ENCODE data around the gene HGS.

Gene HGS

DNA sequence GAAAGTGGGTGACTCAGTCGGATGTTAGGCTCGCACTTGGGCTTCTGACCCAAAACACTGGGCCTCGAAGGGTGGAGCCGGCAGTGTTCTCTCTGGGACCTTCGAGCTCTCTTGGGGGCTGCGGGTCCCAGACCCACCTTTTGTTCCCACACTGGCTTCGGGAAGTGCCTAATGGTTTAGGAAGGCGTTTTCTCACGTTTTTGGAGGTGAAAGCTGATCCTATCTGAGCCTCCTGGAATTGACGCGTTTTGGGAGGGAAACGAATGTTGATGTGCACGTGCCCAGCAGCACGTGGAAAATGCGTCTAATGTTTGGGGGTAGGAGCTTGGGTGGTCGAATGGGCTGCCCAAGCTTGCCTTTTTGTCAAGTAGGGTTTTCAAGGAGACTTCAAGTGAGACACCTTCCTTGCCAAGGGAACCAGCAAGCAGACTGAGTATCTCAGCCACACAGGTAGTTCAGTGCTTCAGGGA lies 666 bp downstream of the HGS start:
- DNase-seq (ENCODE audit: low spot score) = peak; percentile 94

DNA sequence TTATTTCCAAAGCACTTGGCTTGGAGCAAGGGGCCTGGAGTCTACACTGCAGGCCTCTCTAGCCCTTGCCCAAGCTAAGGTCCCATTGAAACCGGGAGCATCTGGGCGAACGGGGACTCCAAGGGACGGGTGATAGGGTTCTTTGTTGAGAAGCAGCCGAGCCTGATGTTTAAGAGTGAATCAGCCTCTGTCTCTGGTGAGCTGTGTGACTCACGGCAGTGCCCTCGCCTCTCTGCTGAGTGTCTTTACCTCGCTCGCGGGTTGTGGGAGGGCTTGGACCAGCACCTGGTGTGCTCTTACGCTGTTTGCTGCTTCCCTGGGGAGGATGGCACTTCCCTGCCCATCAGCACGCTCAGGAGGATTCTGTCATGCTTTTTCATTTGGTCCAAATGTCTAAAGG lies 1.3 kb downstream of the HGS start:
- peak; percentile 74 for DNase-seq (ENCODE audit: low spot score)

DNA sequence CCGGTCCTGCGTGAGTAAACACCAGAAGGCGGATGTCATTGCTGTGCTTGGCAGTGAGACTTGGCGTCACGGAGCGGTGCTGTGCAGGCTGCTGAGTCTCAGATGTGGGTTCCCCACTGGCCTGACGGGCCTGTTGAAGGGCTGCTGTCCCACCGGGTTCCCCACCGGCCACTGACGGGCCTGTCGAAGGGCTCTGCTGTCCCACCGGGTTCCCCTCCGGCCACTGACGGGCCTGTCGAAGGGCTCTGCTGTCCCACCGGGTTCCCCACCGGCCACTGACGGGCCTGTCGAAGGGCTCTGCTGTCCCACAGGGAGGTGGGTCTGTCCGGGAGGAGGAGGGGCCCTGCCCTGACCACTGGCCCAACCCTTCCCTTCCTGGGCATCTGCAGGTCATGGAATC lies 2.8 kb downstream of the HGS start:
- no peak for DNase-seq (ENCODE audit: low spot score)

DNA sequence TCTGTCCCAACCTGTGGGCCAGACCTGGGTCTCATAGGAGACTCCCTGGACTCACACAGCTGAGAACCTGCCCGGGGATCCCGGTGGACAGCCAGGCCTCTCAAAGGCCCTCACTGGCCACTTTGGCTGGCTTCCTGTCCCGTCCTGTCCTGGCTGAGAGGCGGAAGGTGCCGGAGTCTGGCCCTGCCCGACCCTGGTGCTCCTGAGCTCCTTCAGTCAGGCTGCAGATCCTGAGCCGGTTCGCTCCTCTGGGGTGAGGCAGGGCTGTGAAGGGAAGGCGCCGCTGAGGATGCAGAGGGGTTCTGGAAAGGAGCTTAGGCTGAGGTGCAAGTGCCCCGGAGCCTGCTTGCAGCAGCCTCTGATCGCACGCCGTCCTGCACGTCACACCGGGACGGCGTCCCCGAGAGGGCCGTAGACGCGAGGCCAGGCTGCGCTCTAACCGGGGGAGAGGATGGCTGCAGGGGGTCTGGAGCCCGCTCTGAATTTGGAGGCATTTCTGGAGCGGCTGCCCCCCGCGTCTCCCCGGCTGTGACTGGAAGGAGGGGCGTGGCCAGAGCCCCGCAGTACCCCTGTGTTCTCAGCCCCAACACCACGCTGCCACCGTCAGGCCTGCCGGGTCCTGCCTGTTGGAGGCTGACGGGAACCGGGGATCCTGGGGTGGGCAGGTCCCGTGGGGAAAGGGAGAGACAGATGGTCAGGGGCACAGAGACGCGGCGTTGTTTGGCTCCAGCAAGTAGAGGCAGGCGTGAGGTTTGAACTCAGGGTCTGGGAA lies 4.1 kb downstream of the HGS start:
- no peak for DNase-seq (ENCODE audit: low spot score)

DNA sequence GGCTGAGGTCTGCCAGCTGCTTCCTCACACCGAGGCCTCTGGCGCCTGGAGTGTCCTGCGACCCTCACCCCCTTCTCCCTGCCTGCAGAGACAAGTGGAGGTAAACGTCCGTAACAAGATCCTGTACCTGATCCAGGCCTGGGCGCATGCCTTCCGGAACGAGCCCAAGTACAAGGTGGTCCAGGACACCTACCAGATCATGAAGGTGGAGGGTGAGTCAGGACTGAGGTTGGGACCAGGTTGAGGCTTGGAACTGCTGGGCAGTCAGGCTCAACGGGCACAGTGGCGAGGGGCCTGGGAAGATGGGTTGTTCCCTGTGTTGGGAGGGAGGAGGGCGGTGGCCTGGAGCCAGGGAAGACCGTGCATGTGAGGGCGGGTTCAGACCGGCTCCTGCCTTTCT lies 4.8 kb downstream of the HGS start:
- DNase-seq (ENCODE audit: low spot score) = no peak

DNA sequence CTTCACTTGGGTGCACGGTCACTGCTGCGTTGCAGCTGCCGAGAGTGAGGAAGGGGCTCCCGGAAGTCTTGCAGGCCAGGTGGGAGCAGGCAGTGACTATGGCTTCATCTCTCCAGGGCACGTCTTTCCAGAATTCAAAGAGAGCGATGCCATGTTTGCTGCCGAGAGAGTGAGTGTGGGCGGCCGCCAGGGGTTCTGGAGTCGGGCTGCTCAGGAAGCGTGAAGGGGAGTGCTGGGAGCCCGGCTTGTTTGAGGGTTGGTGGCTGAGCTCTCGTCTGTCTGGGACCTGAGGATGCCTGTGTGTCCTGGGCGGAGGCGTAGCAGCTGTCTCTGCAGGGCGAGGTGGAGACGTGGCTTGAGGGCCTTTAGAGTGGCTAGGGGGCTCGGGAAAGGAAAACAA lies 6.3 kb downstream of the HGS start:
- no peak for DNase-seq (ENCODE audit: low spot score)

DNA sequence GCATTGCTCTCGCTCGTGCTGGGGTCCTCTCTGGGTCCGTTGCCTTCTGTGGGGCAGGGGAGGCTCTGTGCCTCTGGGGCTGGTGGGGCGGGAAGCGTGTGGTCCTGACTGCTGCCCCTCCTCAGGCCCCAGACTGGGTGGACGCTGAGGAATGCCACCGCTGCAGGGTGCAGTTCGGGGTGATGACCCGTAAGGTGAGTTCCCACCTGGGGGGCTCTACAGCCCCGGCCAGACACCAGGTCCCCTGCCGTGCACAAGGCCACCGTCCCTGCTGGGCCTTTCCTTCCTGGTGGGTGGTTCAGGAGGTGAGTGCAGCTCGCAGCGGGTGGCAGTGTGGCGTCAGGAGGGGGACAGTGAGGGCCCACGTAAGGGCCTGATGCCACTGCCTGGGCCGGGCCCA lies 6.7 kb downstream of the HGS start:
- DNase-seq (ENCODE audit: low spot score) = no peak

DNA sequence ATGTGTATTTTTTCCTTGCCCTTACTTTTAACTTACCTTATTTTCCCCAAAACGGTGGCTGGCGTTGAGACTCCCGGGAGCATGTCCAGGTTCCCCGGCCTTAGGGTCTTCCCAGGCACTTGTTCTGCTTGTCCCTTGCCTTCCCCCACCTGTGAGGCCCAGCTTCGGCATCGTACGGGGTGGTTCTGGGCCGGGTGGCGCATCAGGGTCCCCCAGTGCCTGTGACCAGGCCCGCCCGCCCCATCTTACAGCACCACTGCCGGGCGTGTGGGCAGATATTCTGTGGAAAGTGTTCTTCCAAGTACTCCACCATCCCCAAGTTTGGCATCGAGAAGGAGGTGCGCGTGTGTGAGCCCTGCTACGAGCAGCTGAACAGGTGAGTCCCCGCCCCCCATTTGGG lies 7.4 kb downstream of the HGS start:
- no peak for DNase-seq (ENCODE audit: low spot score)

DNA sequence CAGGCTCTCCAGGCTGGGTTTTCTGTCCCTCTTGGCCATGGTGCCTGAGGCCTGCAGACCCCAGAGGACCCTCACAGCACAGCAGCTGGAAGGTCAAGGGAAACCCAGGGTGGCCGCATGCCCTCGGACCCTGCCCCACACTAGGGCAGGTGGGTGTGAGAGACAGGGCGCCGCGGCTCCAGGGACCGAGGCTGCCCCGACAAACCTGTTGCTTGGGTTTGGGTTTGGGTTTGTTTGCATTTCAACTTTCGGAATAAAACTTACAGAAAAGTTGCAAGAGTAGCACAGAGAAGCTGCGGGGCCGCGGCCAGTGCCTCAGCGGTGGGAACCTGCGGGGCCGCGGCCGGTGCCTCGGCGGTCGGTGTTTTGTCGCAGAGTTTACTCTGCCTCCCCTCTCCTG lies 7.8 kb downstream of the HGS start:
- no peak for DNase-seq (ENCODE audit: low spot score)

DNA sequence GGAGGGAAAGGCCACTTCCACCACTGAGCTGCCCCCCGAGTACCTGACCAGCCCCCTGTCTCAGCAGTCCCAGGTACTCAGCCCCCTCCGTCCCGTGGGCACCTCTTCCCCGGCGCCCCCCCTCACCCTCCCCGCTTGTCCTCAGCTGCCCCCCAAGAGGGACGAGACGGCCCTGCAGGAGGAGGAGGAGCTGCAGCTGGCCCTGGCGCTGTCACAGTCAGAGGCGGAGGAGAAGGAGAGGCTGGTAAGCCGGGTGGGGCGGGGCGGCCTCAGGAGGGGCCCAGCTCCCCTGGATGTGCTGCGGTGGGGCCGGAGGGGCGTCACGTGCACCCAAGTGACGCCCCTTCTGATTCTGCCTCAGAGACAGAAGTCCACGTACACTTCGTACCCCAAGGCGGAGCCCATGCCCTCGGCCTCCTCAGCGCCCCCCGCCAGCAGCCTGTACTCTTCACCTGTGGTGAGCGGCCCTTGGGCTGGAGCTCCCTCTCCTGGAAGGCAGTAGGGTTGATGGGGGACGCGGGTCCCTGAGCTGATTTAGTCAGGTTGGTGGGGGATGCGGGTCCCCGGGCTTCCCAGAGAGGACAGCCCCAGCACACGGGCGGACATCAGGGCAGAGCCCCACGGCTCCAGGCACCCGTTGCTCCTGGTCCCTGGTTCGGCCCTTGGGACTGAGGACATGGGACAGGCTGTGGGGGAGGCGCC lies 9.8 kb downstream of the HGS start:
- DNase-seq (ENCODE audit: low spot score) = no peak

DNA sequence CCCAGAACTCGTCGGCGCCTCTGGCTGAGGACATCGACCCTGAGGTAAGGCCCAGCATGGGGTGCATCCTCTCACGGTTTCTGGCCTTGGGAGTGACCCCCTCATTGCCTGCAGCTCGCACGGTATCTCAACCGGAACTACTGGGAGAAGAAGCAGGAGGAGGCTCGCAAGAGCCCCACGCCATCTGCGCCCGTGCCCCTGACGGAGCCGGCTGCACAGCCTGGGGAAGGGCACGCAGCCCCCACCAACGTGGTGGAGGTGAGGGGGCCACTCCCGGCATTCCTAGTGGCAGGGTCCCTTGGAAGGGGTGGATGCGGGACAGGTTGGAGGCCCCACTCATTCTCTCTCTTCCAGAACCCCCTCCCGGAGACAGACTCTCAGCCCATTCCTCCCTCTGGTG lies 11.0 kb downstream of the HGS start:
- DNase-seq (ENCODE audit: low spot score) = no peak

DNA sequence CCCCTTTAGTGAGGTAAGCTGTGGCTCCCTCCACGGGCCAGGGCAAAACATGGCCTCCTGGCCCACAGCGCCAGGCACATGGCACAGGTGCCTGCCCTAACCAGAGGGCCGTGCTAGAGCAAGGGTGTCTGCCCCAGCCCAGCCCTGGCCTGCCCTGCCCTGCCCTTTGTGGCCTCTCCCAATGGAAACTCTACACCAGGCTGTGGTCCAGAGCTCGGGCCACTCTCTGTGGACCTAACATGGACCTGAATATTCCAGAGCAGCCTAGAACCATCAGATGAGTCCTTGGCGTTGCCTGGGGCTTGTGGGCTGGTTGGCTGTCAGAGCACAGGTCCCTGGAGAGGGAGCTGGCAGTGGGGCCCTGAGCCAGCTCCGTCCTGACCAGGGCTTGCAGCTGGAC lies 11.4 kb downstream of the HGS start:
- no peak for DNase-seq (ENCODE audit: low spot score)

DNA sequence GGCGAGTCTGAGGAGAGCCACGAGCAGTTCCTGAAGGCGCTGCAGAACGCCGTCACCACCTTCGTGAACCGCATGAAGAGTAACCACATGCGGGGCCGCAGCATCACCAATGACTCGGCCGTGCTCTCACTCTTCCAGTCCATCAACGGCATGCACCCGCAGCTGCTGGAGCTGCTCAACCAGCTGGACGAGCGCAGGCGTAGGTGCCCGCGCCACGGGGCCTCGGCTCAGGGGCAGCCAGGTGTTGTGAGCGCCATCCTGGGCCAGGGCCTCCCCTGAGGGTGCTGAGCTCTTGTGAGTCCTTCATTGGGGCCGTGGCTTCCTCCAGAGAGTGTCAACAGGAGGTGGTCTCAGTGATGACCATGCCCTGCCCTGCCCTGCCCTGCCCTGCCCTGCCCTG lies 12.0 kb downstream of the HGS start:
- DNase-seq (ENCODE audit: low spot score) = no peak

DNA sequence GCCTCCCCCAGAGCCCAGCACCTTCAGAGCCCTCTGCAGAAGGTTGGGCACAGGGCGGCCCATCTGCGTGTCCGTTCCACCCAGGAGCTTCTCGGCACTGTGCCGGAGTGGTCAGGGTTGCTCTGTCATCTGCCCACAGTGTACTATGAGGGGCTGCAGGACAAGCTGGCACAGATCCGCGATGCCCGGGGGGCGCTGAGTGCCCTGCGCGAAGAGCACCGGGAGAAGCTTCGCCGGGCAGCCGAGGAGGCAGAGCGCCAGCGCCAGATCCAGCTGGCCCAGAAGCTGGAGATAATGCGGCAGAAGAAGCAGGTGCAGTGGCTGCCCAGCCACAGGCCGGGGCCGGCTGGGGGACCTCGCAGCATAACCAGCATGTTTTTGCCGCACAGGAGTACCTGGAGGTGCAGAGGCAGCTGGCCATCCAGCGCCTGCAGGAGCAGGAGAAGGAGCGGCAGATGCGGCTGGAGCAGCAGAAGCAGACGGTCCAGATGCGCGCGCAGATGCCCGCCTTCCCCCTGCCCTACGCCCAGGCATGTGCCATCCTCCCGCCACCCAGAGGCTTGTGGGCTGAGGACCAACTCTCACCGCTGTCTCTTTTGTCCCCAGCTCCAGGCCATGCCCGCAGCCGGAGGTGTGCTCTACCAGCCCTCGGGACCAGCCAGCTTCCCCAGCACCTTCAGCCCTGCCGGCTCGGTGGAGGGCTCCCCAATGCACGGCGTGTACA lies 12.6 kb downstream of the HGS start:
- no peak for DNase-seq (ENCODE audit: low spot score)

DNA sequence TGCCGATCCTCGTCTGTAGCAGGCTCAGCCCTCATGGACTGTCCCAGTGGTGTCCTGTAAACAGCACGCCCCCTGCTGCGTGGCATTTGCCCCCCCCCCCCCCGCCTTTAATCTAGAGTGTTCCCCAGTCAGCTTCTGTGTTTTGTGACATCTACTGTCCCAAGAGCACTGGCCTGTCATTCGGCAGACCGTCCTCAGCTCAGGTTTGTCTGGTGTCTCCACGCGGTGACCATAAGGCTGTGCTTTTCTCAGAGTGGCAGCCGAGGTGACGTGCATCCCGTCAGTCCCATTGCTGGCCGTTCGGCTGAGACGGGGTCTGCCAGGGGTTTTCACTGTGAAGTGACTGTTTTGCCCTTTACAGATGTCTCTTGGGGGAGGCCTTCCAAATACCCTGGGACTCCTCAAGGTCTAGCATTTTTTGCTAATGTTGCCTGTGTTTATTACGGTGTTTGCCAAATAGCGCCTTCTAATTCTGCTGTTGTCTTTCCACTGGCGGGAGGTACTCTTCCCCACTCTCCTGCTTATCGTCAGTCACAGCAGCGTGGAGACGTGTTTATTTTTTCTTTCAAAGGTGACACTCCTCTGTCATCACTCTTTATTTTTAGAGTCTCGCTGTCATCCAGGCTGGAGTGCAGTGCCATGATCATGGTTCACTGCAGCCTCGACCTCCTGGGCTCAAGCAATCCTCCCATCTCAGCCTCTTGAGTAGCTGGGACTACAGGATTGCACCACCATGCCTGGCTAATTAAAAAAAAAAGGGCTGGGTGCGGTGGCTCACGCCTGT lies 13.6 kb downstream of the HGS start:
- no peak for DNase-seq (ENCODE audit: low spot score)

DNA sequence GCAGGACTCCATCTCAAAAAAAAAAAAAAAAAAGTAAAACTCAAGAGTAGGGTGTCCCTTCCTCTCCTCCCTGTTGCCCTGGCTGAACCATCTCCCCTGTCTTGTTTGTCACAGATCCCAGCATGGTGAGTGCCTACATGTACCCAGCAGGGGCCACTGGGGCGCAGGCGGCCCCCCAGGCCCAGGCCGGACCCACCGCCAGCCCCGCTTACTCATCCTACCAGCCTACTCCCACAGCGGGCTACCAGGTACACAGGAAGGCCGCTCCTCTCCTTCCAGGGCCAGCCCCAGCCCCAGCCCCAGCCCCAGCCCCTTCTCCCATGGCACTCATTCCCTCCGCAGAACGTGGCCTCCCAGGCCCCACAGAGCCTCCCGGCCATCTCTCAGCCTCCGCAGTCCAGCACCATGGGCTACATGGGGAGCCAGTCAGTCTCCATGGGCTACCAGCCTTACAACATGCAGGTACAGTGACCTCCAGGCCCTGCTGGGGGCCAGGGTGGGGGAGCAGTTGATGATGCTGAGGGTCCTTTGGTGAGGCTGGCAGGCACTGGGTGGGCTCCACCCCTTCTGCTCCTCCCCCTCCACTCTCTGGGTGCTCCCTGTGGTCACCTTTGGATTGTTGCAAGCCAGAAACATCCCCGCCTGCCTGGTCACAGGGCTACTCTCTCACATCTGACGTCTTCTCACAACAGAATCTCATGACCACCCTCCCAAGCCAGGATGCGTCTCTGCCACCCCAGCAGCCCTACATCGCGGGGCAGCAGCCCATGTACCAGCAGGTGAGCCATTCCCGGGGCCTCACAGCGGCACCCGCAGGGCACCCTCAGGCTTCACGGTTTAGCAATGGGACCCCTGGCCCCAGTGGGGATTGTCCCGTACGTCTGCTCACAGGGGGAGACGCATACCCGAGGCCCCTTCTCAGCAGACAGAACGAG lies 16.8 kb downstream of the HGS start:
- DNase-seq (ENCODE audit: low spot score) = no peak

DNA sequence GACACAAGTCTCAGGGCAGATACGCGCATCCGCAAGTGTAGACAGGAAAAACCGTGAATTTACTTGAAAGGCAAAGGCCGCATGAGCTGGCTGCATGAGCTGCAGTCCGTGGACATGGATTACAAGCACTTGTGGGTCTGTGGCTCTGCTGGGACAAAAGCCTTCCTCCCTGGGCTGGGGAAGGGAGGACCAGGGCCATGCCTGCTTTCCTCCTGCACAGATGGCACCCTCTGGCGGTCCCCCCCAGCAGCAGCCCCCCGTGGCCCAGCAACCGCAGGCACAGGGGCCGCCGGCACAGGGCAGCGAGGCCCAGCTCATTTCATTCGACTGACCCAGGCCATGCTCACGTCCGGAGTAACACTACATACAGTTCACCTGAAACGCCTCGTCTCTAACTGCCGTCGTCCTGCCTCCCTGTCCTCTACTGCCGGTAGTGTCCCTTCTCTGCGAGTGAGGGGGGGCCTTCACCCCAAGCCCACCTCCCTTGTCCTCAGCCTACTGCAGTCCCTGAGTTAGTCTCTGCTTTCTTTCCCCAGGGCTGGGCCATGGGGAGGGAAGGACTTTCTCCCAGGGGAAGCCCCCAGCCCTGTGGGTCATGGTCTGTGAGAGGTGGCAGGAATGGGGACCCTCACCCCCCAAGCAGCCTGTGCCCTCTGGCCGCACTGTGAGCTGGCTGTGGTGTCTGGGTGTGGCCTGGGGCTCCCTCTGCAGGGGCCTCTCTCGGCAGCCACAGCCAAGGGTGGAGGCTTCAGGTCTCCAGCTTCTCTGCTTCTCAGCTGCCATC lies 17.7 kb downstream of the HGS start:
- DNase-seq (ENCODE audit: low spot score) = no peak

DNA sequence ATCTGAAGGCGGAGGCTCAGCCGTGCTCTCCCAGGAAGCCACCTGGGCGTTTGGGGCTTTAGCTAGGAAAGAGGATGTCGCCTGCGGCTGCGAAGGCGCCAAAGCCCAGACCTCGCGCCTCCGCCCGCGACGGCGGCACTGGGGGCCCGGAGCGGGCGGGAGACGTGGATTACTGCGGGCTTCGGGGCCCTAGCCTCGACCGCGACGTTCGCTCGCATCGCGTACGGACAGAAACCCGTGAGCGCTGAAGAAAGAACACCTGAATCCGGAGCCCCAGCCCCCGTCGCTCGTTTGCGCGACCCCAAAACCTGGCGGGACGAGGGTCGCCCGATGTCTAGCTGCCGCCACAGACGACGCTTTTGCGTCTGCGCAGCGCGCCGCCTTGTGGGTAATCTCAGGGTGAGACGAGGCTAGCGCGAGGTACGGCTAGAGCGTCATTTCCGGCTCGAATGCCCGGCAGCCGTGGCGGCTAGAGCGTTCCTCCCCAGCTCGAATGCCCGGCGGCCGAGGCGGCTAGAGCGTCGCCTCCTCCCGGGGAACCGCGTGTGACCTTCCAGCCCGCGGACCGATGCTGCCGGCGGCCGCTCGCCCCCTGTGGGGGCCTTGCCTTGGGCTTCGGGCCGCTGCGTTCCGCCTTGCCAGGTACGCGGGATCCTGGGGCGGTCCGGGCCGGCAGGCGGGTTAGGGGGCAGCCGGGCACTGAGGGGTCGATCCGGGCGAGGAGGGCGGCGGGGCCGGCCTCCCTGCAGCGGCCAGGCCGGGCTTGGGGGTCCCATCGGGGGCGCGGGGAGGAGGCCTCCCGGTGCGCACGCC lies 19.3 kb downstream of the HGS start, which contains the start of gene MRPL12:
TSS of gene MRPL12 (plus strand) at position 434 of the 813 bp plus-strand sequence. CDS start at position 569, 135 bp downstream.
- peak; percentile 98 for DNase-seq (ENCODE audit: low spot score)
